Gastrocnemius medialis (tissue), 4 donors: ENCODE results near the gene PIKFYVE. TPM values are rescaled to one million over a fixed set of nuclear protein-coding genes. Genes with fewer than 3 reads are reported as not detected.
A peak's percentile ranks its signal among the peaks of the same experiment; 100 is the strongest.

ENCODE experiments used
- ATAC-seq, 2 donors: fragments of 150-250 bp; one replicate each; pipeline ENCODE4 v1.9.1; 2016
- DNase-seq, 2 donors: peaks; one replicate each; pipeline ENCODE4 v3.0.0-alpha.2; 2019
- H3K27ac ChIP-seq, 4 donors: fragments of 200-600 bp; sonication (generic); 1 replicate in 1 of 4; 2 replicates in 3 of 4; pipeline ENCODE4 v1.5.1; 2016 to 2018; ENCODE audit warnings: mild to moderate bottlenecking in 2 of 4, moderate library complexity in 1 of 4
- H3K27me3 ChIP-seq, 3 donors: fragments of 200-600 bp; sonication (generic) in 2 of 3; 1 replicate in 1 of 3; 2 replicates in 2 of 3; pipeline versions ENCODE4 v1.5.1 to v1.6.0; 2016 to 2019; ENCODE audit warnings: mild to moderate bottlenecking in 1 of 3, moderate library complexity in 1 of 3
- H3K36me3 ChIP-seq, 2 donors: fragments of 200-600 bp; sonication (generic) in 1 of 2; one replicate each; pipeline ENCODE4 v1.5.1; 2017 to 2018
- H3K4me1 ChIP-seq, 2 donors: fragments of 200-600 bp; sonication (generic) in 1 of 2; one replicate each; pipeline ENCODE4 v1.5.1; 2016 to 2017; ENCODE audit warnings: mild to moderate bottlenecking in 2 of 2
- H3K4me3 ChIP-seq, 4 donors: fragments of 200-600 bp; sonication (generic) in 3 of 4; 1 replicate in 1 of 4; 2 replicates in 3 of 4; pipeline ENCODE4 v1.5.1; 2016 to 2019; ENCODE audit warnings: mild to moderate bottlenecking in 2 of 4
- H3K9me3 ChIP-seq, 3 donors: fragments of 200-600 bp; sonication (generic) in 2 of 3; 1 replicate in 1 of 3; 2 replicates in 2 of 3; pipeline ENCODE4 v1.5.1; 2016 to 2019
- CTCF ChIP-seq, 5 experiments: fragments of 450-650 bp in 3 of 5; fragments of 200-600 bp in 2 of 5; sonication (generic) in 2 of 5; IDR thresholded peaks in 4 of 5; conservative IDR thresholded peaks in 1 of 5; 1 replicate in 4 of 5; 2 replicates in 1 of 5; pipeline ENCODE4 v1.5.1; 2016 to 2019; ENCODE audit warnings: antibody characterized with exemption in 5 of 5, mild to moderate bottlenecking in 3 of 5, moderate library complexity in 3 of 5
- POLR2A ChIP-seq, 2 donors: fragments of 450-650 bp; IDR thresholded peaks; one replicate each; pipeline ENCODE4 v1.6.1; 2017; ENCODE audit warnings: antibody characterized with exemption in 2 of 2, mild to moderate bottlenecking in 2 of 2, moderate library complexity in 2 of 2
- in situ Hi-C, 4 donors: fragments of 200-750 bp; cut with MboI; loops; one replicate each; pipeline versions ENCODE4 v1.15.0 to v1.8.0; 2017; ENCODE audit warnings: low sequenced_read_pairs in 4 of 4
- intact Hi-C: fragments of 100-400 bp; cut with DNase I; formaldehyde crosslinking; loops from one replicate; pipeline ENCODE4 v1.15.1; 2023; ENCODE audit warnings: low total_unique reads
- total RNA-seq, 4 donors: library from RNA; depleted of rRNA; stranded (reverse); fragments of >200 nt; gene quantifications; one replicate each; pipeline versions ENCODE4 v1.1.0 to v1.2.3, GENCODE V29; 2016

PIKFYVE gene
- total RNA-seq, 4 donors from 2014 or later, result 14.0 to 23.9 (median 17.9) TPM

DNA sequence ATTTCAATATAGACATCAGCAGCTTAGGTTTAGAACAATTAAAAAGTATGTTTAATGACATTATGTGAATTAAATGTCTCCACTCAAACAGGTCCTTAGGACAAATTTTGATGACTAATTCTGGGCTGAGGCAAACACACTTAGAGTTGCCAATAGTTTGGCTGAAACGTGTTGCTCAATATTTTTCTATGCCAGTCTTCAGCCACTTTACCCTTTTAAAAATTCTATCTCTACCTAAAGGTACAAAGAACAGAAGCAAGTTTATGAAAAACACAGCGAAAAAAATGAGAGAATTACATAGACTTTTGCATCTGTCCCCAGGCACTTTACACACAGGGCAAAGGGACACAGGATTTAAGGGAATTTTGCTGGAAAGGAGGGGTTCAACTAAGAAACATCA, 15.7 kb upstream of the PIKFYVE start:
- intact Hi-C loops, result loop anchor here (5.0 kb wide), 2 partner anchors 218 to 1483 kb away; partner anchors contain the start of genes FASTKD2 and MDH1B

GRCh38 chr2:208251098-208251497, 15.0 kb upstream of the PIKFYVE start:
- ATAC-seq (no peak), DNase-seq (no peak)
- TF ChIP-seq CTCF (IDR thresholded peaks at IDR 0.05 in 4 of 5, conservative IDR thresholded peaks at IDR 0.05 in 1 of 5), result no peak
- TF ChIP-seq POLR2A (IDR thresholded peaks at IDR 0.05), result no peak
- H3K4me3 ChIP-seq, result no peak overlapping the region
- in situ Hi-C loops, result loop anchor here in 2 of 4 donors (25.0 kb wide), 2 partner anchors 639 to 714 kb away; partner anchors contain the start of gene CREB1 (in 1 of the 2)
- no peak overlapping the region for H3K27ac ChIP-seq
- no peaks in the 10 kb centered on the region for H3K9me3 ChIP-seq
- peaks cover 16 to 19% of the 10 kb centered on the region in 2 donors for H3K4me1 ChIP-seq
- no peaks in the 10 kb centered on the region for H3K27me3 ChIP-seq
- intact Hi-C loops, result loop anchor here (5.0 kb wide), 2 partner anchors 219 to 1484 kb away; partner anchors contain the start of genes FASTKD2 and MDH1B
- H3K36me3 ChIP-seq, result peaks cover 0 to 45% of the 10 kb centered on the region in 2 donors

More for the DNA sequence above, 15.7 kb upstream of the PIKFYVE start:
- Histone ChIP-seq H3K27me3 (no peaks in the 10 kb centered on the region), H3K4me1 (peaks cover 15 to 16% of the 10 kb centered on the region in 2 donors), H3K9me3 (no peaks in the 10 kb centered on the region), H3K36me3 (peaks cover 0 to 45% of the 10 kb centered on the region in 2 donors), H3K4me3 (no peak overlapping the region), H3K27ac (no peak overlapping the region)
- ATAC-seq (no peak), DNase-seq (no peak)
- TF ChIP-seq POLR2A (IDR thresholded peaks at IDR 0.05), result no peak
- no peak for TF ChIP-seq CTCF (IDR thresholded peaks at IDR 0.05 in 4 of 5, conservative IDR thresholded peaks at IDR 0.05 in 1 of 5)
- in situ Hi-C loops, result loop anchor here in 2 of 4 donors (25.0 kb wide), 2 partner anchors 638 to 713 kb away; partner anchors contain the start of gene CREB1 (in 1 of the 2)

GRCh38 chr2:208252716-208253492, 13.2 kb upstream of the PIKFYVE start:
- ATAC-seq (no peak), DNase-seq (no peak)
- Histone ChIP-seq H3K36me3 (peaks cover 0 to 33% of the 10 kb centered on the region in 2 donors), H3K4me1 (peaks cover 16 to 19% of the 10 kb centered on the region in 2 donors), H3K27me3 (no peaks in the 10 kb centered on the region), H3K4me3 (peak overlapping the region in 3 of 4 donors; percentile 66 to 81 (median 75)), H3K27ac (peak overlapping the region; percentile 82 to 90 (median 86)), H3K9me3 (no peaks in the 10 kb centered on the region)
- in situ Hi-C loops (loop anchor here in 2 of 4 donors (25.0 kb wide), 2 partner anchors 641 to 716 kb away; partner anchors contain the start of gene CREB1 (in 1 of the 2)), intact Hi-C loops (loop anchor here (5.0 kb wide), 2 partner anchors 221 to 1486 kb away; partner anchors contain the start of genes FASTKD2 and MDH1B)
- no peak for TF ChIP-seq CTCF (IDR thresholded peaks at IDR 0.05 in 4 of 5, conservative IDR thresholded peaks at IDR 0.05 in 1 of 5)
- TF ChIP-seq POLR2A (IDR thresholded peaks at IDR 0.05), result no peak

- Histone ChIP-seq H3K4me3 (peak overlapping the region; percentile 63 to 81 (median 70)), H3K27ac (peak overlapping the region; percentile 82 to 90 (median 86)), H3K9me3 (no peaks in the 10 kb centered on the region), H3K27me3 (no peaks in the 10 kb centered on the region), H3K4me1 (peaks cover 16 to 19% of the 10 kb centered on the region in 2 donors), H3K36me3 (peaks cover 0 to 25% of the 10 kb centered on the region in 2 donors)
- no peak for ATAC-seq
- intact Hi-C loops (loop anchor here (1.0 to 5.0 kb wide), 6 partner anchors 62 to 1486 kb away; partner anchors contain the start of genes FASTKD2, MDH1B and METTL21A), in situ Hi-C loops (loop anchor here in 2 of 4 donors (25.0 kb wide), 2 partner anchors 641 to 716 kb away; partner anchors contain the start of gene CREB1 (in 1 of the 2))
- DNase-seq, result no peak
- TF ChIP-seq CTCF (IDR thresholded peaks at IDR 0.05 in 4 of 5, conservative IDR thresholded peaks at IDR 0.05 in 1 of 5) (no peak), POLR2A (IDR thresholded peaks at IDR 0.05) (no peak)
These were observed 12.4 kb upstream of the PIKFYVE start for GRCh38 chr2:208253600-208254117.
